HG03175 (cell line): ENCODE data around the gene PCSK2.

Experiments
- ATAC-seq: cut with Tn5 transposase; IDR thresholded peaks from one replicate; pipeline ENCODE4 v1.9.1; 2021; ENCODE audit warnings: mild to moderate bottlenecking, moderate library complexity; ENCODE audit not compliant: unreplicated experiment

The PCSK2 gene

GRCh38 chr20:17327185-17328148 is 100.6 kb downstream of the PCSK2 start:
- ATAC-seq = no peak

- ATAC-seq = no peak
These were observed 108.1 kb downstream of the PCSK2 start for GRCh38 chr20:17334932-17335331.

- no peak for ATAC-seq
These were observed 112.2 kb downstream of the PCSK2 start for GRCh38 chr20:17339000-17339399.

GRCh38 chr20:17343091-17343490 is 116.3 kb downstream of the PCSK2 start:
- no peak for ATAC-seq

- no peak for ATAC-seq
These were observed 117.0 kb downstream of the PCSK2 start for GRCh38 chr20:17343656-17344452.

- no peak for ATAC-seq
These were observed 118.0 kb downstream of the PCSK2 start for GRCh38 chr20:17344790-17345189.

GRCh38 chr20:17345321-17345720 is 118.5 kb downstream of the PCSK2 start:
- no peak for ATAC-seq

GRCh38 chr20:17350321-17350720 is 123.5 kb downstream of the PCSK2 start:
- no peak for ATAC-seq

- no peak for ATAC-seq
These were observed 130.4 kb downstream of the PCSK2 start for GRCh38 chr20:17357238-17357637.

GRCh38 chr20:17358854-17359253 is 132.0 kb downstream of the PCSK2 start:
- ATAC-seq = no peak

GRCh38 chr20:17364681-17365080 is 137.8 kb downstream of the PCSK2 start:
- ATAC-seq = no peak

- no peak for ATAC-seq
These were observed 139.0 kb downstream of the PCSK2 start for GRCh38 chr20:17365831-17366230.

- ATAC-seq = no peak
These were observed 142.7 kb downstream of the PCSK2 start for GRCh38 chr20:17369506-17369905.

GRCh38 chr20:17372806-17373440 is 146.1 kb downstream of the PCSK2 start:
- no peak for ATAC-seq

- no peak for ATAC-seq
These were observed 147.2 kb downstream of the PCSK2 start for GRCh38 chr20:17374086-17374485.

- no peak for ATAC-seq
These were observed 149.2 kb downstream of the PCSK2 start for GRCh38 chr20:17376031-17376430.

GRCh38 chr20:17377231-17377630 is 150.4 kb downstream of the PCSK2 start:
- no peak for ATAC-seq

GRCh38 chr20:17379651-17380050 is 152.8 kb downstream of the PCSK2 start:
- no peak for ATAC-seq

GRCh38 chr20:17380801-17381200 is 154.0 kb downstream of the PCSK2 start:
- no peak for ATAC-seq

- ATAC-seq = no peak
These were observed 154.9 kb downstream of the PCSK2 start for GRCh38 chr20:17381724-17382123.

GRCh38 chr20:17385798-17386197 is 159.0 kb downstream of the PCSK2 start:
- ATAC-seq = no peak
